ENCODE results near the gene UCKL1. TPM values are rescaled to one million over a fixed set of nuclear protein-coding genes. Genes with fewer than 3 reads are reported as not detected.
"Not testable (repeated sequence)": the region's sequence is repeated elsewhere in the genome, so short reads cannot be mapped to it uniquely, and the experiment has no call there.

The UCKL1 gene
- total and polyA plus RNA-seq, 4 donors: 33.6 to 42.7 (median 36.1) TPM

- H3K36me3 ChIP-seq (ENCODE audit: control insufficient read depth in 4 of 4, insufficient read depth in 4 of 4, low read length in 4 of 4): no peaks in the 10 kb centered on the region
- TF ChIP-seq, protein P1, sequence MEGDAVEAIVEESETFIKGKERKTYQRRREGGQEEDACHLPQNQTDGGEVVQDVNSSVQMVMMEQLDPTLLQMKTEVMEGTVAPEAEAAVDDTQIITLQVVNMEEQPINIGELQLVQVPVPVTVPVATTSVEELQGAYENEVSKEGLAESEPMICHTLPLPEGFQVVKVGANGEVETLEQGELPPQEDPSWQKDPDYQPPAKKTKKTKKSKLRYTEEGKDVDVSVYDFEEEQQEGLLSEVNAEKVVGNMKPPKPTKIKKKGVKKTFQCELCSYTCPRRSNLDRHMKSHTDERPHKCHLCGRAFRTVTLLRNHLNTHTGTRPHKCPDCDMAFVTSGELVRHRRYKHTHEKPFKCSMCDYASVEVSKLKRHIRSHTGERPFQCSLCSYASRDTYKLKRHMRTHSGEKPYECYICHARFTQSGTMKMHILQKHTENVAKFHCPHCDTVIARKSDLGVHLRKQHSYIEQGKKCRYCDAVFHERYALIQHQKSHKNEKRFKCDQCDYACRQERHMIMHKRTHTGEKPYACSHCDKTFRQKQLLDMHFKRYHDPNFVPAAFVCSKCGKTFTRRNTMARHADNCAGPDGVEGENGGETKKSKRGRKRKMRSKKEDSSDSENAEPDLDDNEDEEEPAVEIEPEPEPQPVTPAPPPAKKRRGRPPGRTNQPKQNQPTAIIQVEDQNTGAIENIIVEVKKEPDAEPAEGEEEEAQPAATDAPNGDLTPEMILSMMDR (IDR thresholded peaks at IDR 0.05; ENCODE audit: control extremely low read depth, extremely low read depth): no peak
- peaks cover 5 to 28% (median 13%) of the 10 kb centered on the region in 5 donors for H3K4me1 ChIP-seq (ENCODE audit: control insufficient read depth in 5 of 5, insufficient read depth in 5 of 5, low read length in 5 of 5)
- H3K27me3 ChIP-seq (ENCODE audit: control insufficient read depth in 3 of 3, insufficient read depth in 3 of 3, low read length in 2 of 3): peaks cover 0 to 4% (median 4%) of the 10 kb centered on the region in 3 donors
- no peak overlapping the region for H3K27ac ChIP-seq (ENCODE audit: low read depth in 1 of 2, low read length in 1 of 2)
- H3K9ac ChIP-seq (ENCODE audit: insufficient read depth in 1 of 2, low read length in 2 of 2): no peak overlapping the region
- no peaks in the 10 kb centered on the region for H3K9me3 ChIP-seq (ENCODE audit: control insufficient read depth in 4 of 4, insufficient read depth in 3 of 4, low read length in 3 of 4)
- WGBS, 2 donors: 90% methylated on average over 17 to 18 of the region's 18 CpGs
- no peak overlapping the region for H3K4me3 ChIP-seq
- DNase-seq (no peak), ATAC-seq (ENCODE audit: insufficient read depth, low FRiP score) (no peak)
Observed at GRCh38 chr20:63976980-63977738, 20.9 kb upstream of the UCKL1 start.

GRCh38 chr20:63976511-63976910 lies 20.3 kb upstream of the UCKL1 start:
- not testable (repeated sequence) for H3K27me3 ChIP-seq (ENCODE audit: control insufficient read depth in 3 of 3, insufficient read depth in 3 of 3, low read length in 2 of 3); H3K36me3 ChIP-seq (ENCODE audit: control insufficient read depth in 4 of 4, insufficient read depth in 4 of 4, low read length in 4 of 4); H3K27ac ChIP-seq (ENCODE audit: low read depth in 1 of 2, low read length in 1 of 2); H3K9ac ChIP-seq (ENCODE audit: insufficient read depth in 1 of 2, low read length in 2 of 2); DNase-seq; H3K4me3 ChIP-seq; H3K9me3 ChIP-seq (ENCODE audit: control insufficient read depth in 4 of 4, insufficient read depth in 3 of 4, low read length in 3 of 4); ATAC-seq (ENCODE audit: insufficient read depth, low FRiP score)
- WGBS, 2 donors: 93 to 96% methylated on average over 7 of the region's 7 CpGs
- H3K4me1 ChIP-seq (ENCODE audit: control insufficient read depth in 5 of 5, insufficient read depth in 5 of 5, low read length in 5 of 5): peaks cover 0 to 22% (median 10%) of the 10 kb centered on the region in 5 donors

DNA sequence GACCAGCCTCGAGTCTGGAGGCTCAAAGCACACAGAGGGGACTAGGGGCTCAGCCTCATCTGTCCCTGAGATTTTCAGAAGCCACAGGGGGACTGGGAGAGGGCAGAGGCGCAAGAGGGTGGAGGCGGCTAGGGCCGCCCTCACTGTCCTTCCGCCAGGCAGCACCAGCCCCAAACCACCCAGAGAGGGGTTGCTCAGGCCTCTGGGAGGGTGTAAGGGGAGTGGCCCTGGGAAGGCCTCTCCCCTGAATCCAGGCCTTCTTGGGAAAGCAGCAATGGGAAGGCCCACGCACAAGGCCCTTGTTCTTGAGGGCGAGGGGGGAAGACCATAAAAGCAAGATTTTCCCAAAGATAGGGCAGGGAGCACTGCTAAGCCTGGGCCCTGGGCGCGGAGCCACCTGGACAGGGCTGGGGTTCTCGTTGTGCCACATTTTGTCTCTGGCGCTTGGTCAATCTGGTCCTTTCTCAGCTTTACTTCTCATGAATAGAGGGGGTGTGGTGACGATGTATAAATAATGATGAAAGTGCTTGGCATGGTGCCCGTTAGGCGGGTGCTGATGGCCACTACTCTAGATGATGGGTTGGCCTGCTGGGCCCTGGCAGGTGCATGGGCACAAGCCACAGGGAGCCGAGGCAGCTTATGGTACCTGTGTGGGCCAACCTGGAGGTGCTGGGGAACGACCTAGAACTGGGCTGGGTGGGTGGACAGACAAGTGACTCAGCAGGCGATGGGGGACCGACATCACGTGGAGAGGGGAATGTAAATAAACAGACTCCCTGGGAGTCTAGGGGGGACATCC lies 18.4 kb upstream of the UCKL1 start:
- WGBS, 2 donors: 70 to 79% methylated on average over 19 of the region's 19 CpGs
- Histone ChIP-seq H3K27ac (ENCODE audit: low read depth in 1 of 2, low read length in 1 of 2) (no peak overlapping the region), H3K4me3 (no peak overlapping the region), H3K36me3 (ENCODE audit: control insufficient read depth in 4 of 4, insufficient read depth in 4 of 4, low read length in 4 of 4) (no peaks in the 10 kb centered on the region), H3K4me1 (ENCODE audit: control insufficient read depth in 5 of 5, insufficient read depth in 5 of 5, low read length in 5 of 5) (peaks cover 0 to 15% (median 5%) of the 10 kb centered on the region in 5 donors), H3K9me3 (ENCODE audit: control insufficient read depth in 4 of 4, insufficient read depth in 3 of 4, low read length in 3 of 4) (no peaks in the 10 kb centered on the region), H3K27me3 (ENCODE audit: control insufficient read depth in 3 of 3, insufficient read depth in 3 of 3, low read length in 2 of 3) (peaks cover 0 to 4% (median 4%) of the 10 kb centered on the region in 3 donors), H3K9ac (ENCODE audit: insufficient read depth in 1 of 2, low read length in 2 of 2) (no peak overlapping the region)
- ATAC-seq (ENCODE audit: insufficient read depth, low FRiP score) (no peak), DNase-seq (no peak)
- TF ChIP-seq, protein P1 (IDR thresholded peaks at IDR 0.05; ENCODE audit: control extremely low read depth, extremely low read depth): no peak

Data from lung (tissue), 12 donors.